Mammary epithelial cell (primary cell): ENCODE measurements around the gene PRDM2.

ENCODE experiments used
- EZH2 ChIP-seq: IDR thresholded peaks from 2 replicates; pipeline ENCODE4 v1.6.1; 2012; ENCODE audit warnings: low read length, inconsistent platforms, borderline replicate concordance
- TF ChIP-seq, protein P1 (sequence below), 2 donors: IDR thresholded peaks in 1 of 2; conservative IDR thresholded peaks in 1 of 2; 2 replicates each; pipeline ENCODE4 v1.5.1; 2011 to 2012; ENCODE audit warnings: inconsistent platforms in 2 of 2, low read length in 2 of 2, mild to moderate bottlenecking in 2 of 2, control low read depth in 1 of 2, low read depth in 1 of 2; ENCODE audit not compliant: insufficient read depth in 1 of 2; ENCODE audit errors: extremely low read depth in 1 of 2

DNA sequence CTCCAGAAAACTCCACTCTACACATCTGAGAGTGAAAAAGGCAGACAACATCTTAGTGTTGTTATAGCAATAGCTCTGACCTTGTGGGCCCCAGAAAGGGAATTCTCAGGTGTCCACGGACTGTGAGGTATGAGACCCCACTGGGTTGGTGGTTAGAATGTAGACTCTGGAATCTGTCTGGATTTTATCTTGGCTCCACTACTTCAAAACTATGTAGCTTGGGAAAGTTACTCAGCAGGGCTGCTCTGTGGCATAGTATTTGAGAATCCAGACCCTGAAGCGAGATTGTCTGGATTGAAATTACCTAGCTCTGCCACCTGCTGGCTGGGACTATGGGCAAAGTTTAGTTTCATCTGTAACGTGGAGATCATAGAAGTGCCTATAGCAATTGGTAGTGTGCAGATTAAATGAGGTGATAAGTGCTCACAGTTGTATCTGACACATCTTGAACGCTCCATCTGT is 25.8 kb downstream of the PRDM2 start:
- TF ChIP-seq, protein P1, sequence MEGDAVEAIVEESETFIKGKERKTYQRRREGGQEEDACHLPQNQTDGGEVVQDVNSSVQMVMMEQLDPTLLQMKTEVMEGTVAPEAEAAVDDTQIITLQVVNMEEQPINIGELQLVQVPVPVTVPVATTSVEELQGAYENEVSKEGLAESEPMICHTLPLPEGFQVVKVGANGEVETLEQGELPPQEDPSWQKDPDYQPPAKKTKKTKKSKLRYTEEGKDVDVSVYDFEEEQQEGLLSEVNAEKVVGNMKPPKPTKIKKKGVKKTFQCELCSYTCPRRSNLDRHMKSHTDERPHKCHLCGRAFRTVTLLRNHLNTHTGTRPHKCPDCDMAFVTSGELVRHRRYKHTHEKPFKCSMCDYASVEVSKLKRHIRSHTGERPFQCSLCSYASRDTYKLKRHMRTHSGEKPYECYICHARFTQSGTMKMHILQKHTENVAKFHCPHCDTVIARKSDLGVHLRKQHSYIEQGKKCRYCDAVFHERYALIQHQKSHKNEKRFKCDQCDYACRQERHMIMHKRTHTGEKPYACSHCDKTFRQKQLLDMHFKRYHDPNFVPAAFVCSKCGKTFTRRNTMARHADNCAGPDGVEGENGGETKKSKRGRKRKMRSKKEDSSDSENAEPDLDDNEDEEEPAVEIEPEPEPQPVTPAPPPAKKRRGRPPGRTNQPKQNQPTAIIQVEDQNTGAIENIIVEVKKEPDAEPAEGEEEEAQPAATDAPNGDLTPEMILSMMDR (conservative IDR thresholded peaks at IDR 0.05 in 1 of 2, IDR thresholded peaks at IDR 0.05 in 1 of 2; ENCODE audit: extremely low read depth in 1 of 2, insufficient read depth in 1 of 2, low read depth in 1 of 2, low read length in 2 of 2): peak; percentile 58 to 75
- no peak for TF ChIP-seq EZH2
